Measurements from ENCODE around the gene ABCA1.
"Not testable (repeated sequence)": the region's sequence is repeated elsewhere in the genome, so short reads cannot be mapped to it uniquely, and the experiment has no call there.

Gene ABCA1

GRCh38 chr9:104786293-104786692 is 141.7 kb downstream of the ABCA1 start:
- DNase-seq = no peak

- DNase-seq = no peak
These were observed 143.9 kb downstream of the ABCA1 start for GRCh38 chr9:104784098-104784497.

- DNase-seq = no peak
These were observed 144.4 kb downstream of the ABCA1 start for GRCh38 chr9:104783588-104783987.

GRCh38 chr9:104780796-104781395 is 147.1 kb downstream of the ABCA1 start:
- DNase-seq = no peak

GRCh38 chr9:104779946-104780535 is 147.9 kb downstream of the ABCA1 start:
- DNase-seq = no peak

GRCh38 chr9:104779334-104779733 is 148.6 kb downstream of the ABCA1 start:
- no peak for DNase-seq

GRCh38 chr9:104778802-104779201 is 149.2 kb downstream of the ABCA1 start:
- no peak for DNase-seq

- no peak for DNase-seq
These were observed 151.2 kb downstream of the ABCA1 start for GRCh38 chr9:104776797-104777196.

- DNase-seq = no peak
These were observed 152.0 kb downstream of the ABCA1 start for GRCh38 chr9:104775976-104776375.

- DNase-seq = no peak
These were observed 152.4 kb downstream of the ABCA1 start for GRCh38 chr9:104775574-104775936.

GRCh38 chr9:104774831-104775573 is 153.0 kb downstream of the ABCA1 start:
- DNase-seq = no peak

- no peak for DNase-seq
These were observed 153.8 kb downstream of the ABCA1 start for GRCh38 chr9:104774132-104774531.

GRCh38 chr9:104772714-104773510 is 155.0 kb downstream of the ABCA1 start:
- no peak for DNase-seq

- no peak for DNase-seq
These were observed 158.3 kb downstream of the ABCA1 start for GRCh38 chr9:104769655-104770054.

- not testable (repeated sequence) for DNase-seq
These were observed 158.9 kb downstream of the ABCA1 start for GRCh38 chr9:104769029-104769428.

- DNase-seq = no peak
These were observed 160.4 kb downstream of the ABCA1 start for GRCh38 chr9:104767507-104767906.

GRCh38 chr9:104766025-104766424 is 161.9 kb downstream of the ABCA1 start:
- no peak for DNase-seq

- no peak for DNase-seq
These were observed 162.8 kb downstream of the ABCA1 start for GRCh38 chr9:104765138-104765537.

- no peak for DNase-seq
These were observed 169.0 kb downstream of the ABCA1 start for GRCh38 chr9:104758974-104759373.

- DNase-seq = no peak
These were observed 177.7 kb downstream of the ABCA1 start for GRCh38 chr9:104750185-104750767.

GRCh38 chr9:104748359-104749031 is 179.5 kb downstream of the ABCA1 start:
- no peak for DNase-seq

- peak; percentile 74 for DNase-seq
These were observed 180.2 kb downstream of the ABCA1 start, which contains the start of gene NIPSNAP3A for GRCh38 chr9:104747565-104748358. NIPSNAP3A (plus strand) TSS chr9:104747683; CDS start chr9:104747793, 110 bp downstream.
